ENCODE results near the gene UTS2R. TPM values are rescaled to one million over a fixed set of nuclear protein-coding genes. Genes with fewer than 3 reads are reported as not detected.

Gene UTS2R
- total RNA-seq, 1 donor, result not detected

DNA sequence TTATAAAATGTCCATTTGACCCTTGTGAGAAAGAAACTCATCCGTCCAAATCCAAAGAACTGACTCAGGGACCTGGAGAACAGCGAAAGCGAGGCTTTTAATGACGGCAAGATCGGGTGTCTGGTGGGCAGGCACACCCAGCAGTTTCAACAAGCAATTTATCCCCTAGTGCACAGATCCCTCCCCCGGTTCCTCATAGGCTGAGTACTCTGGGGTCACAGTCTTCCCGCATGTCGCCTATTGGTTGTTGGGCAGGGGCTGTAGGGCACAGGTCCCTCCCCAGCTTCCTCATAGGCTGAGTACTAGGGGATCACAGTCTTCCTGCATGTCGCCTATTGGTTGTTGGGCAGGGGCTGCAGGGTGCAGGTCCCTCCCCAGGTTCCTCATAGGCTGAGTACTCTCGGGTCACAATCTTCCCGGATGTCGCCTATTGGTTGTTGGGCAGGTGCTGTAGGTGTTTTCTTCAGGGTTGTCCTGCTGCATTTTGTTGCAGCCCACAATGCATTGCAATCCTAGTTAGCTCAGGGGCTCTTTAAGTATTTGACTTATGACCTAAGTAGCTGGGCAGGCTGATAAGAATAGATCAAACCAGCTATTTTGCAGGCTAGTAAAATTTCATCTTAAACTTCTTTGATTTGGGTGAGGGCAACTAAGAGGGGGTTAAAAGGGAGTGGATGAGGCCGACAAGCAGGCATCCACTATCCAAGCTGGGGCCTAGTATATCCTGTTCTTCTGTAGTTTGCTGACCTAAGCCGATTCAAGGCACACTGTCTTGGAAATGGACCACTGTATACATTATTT, 3.6 kb upstream of the UTS2R start:
- Histone ChIP-seq H3K79me2 (ENCODE audit: insufficient read depth, low read length) (no peaks in the 10 kb centered on the region), H3K36me3 (ENCODE audit: insufficient read depth, low read length) (no peaks in the 10 kb centered on the region), H3K4me2 (ENCODE audit: insufficient read depth, low read length) (no peak overlapping the region), H2AFZ (ENCODE audit: low read length) (no peak overlapping the region), H3K9me3 (ENCODE audit: low read depth, low read length) (no peaks in the 10 kb centered on the region), H3K4me1 (ENCODE audit: insufficient read depth, low read length) (no peaks in the 10 kb centered on the region), H3K27me3 (ENCODE audit: insufficient read depth, low read length) (peaks cover 53% of the 10 kb centered on the region), H3K27ac (ENCODE audit: low read depth, low read length) (no peak overlapping the region), H4K20me1 (ENCODE audit: insufficient read depth, low read length) (no peaks in the 10 kb centered on the region), H3K4me3 (ENCODE audit: insufficient read depth, low read length) (no peak overlapping the region)
- TF ChIP-seq, protein P1, sequence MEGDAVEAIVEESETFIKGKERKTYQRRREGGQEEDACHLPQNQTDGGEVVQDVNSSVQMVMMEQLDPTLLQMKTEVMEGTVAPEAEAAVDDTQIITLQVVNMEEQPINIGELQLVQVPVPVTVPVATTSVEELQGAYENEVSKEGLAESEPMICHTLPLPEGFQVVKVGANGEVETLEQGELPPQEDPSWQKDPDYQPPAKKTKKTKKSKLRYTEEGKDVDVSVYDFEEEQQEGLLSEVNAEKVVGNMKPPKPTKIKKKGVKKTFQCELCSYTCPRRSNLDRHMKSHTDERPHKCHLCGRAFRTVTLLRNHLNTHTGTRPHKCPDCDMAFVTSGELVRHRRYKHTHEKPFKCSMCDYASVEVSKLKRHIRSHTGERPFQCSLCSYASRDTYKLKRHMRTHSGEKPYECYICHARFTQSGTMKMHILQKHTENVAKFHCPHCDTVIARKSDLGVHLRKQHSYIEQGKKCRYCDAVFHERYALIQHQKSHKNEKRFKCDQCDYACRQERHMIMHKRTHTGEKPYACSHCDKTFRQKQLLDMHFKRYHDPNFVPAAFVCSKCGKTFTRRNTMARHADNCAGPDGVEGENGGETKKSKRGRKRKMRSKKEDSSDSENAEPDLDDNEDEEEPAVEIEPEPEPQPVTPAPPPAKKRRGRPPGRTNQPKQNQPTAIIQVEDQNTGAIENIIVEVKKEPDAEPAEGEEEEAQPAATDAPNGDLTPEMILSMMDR (IDR thresholded peaks at IDR 0.05; ENCODE audit: extremely low read depth, low read depth, low read length), result no peak
- DNase-seq (ENCODE audit: insufficient read length, low spot score, missing footprints), result peak; percentile 3

- no peaks in the 10 kb centered on the region for H3K79me2 ChIP-seq (ENCODE audit: insufficient read depth, low read length)
- peaks cover 63% of the 10 kb centered on the region for H3K27me3 ChIP-seq (ENCODE audit: insufficient read depth, low read length)
- no peak overlapping the region for H2AFZ ChIP-seq (ENCODE audit: low read length)
- no peak overlapping the region for H3K4me2 ChIP-seq (ENCODE audit: insufficient read depth, low read length)
- H3K4me3 ChIP-seq (ENCODE audit: insufficient read depth, low read length), result no peak overlapping the region
- peak; percentile 17 for DNase-seq (ENCODE audit: insufficient read length, low spot score, missing footprints)
- H3K27ac ChIP-seq (ENCODE audit: low read depth, low read length), result no peak overlapping the region
- no peaks in the 10 kb centered on the region for H3K36me3 ChIP-seq (ENCODE audit: insufficient read depth, low read length)
- H3K4me1 ChIP-seq (ENCODE audit: insufficient read depth, low read length), result no peaks in the 10 kb centered on the region
- TF ChIP-seq, protein P1 (IDR thresholded peaks at IDR 0.05; ENCODE audit: extremely low read depth, low read depth, low read length), result no peak
- no peaks in the 10 kb centered on the region for H3K9me3 ChIP-seq (ENCODE audit: low read depth, low read length)
- no peaks in the 10 kb centered on the region for H4K20me1 ChIP-seq (ENCODE audit: insufficient read depth, low read length)
These were observed 2.4 kb upstream of the UTS2R start for GRCh38 chr17:82369211-82369610.

DNA sequence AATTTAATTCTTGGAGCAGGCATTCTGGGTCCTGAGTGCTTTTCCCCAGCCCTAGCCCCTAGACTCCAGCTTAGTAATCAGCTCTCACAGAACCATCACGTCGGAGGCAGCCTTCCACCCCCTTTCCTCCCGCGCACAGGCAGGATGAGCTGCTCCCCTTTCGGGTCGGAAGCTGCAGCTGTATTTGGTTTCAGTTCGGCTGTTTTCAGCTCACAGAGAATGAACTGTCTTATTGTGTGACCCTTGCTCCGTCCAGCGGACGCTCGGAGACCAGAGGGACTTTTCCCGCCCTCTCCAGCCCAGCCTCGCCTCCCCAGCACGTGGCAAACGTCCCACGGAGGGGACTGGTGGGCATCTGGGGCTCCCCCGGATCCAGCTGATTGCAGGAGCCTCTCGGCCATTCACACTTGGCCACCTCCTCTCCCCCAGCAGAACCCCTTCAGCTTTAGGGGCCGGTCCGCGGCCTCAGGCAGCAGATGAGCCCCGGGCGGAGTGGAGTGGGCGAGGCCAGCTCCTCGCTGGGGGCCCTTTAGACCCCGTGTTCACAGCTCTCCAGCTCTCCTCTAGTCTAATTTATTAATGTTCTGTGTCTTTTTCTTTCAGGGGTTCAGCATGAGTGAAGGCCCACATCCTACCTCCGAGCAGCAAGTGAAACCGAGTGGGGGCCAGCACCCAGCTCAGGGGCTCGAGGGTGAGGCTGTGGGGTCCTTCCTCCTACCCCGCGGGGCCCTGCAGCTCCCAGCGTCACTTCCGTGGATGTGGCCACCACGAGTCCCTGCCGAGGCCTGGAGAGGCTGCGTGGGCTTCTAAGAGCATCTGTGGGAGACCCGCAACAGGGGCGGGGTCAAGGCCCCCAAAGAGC, 863 bp upstream of the UTS2R start:
- H3K4me2 ChIP-seq (ENCODE audit: insufficient read depth, low read length), result peak overlapping the region; percentile 78
- peak overlapping the region; percentile 65 for H2AFZ ChIP-seq (ENCODE audit: low read length)
- H3K79me2 ChIP-seq (ENCODE audit: insufficient read depth, low read length), result no peaks in the 10 kb centered on the region
- no peaks in the 10 kb centered on the region for H4K20me1 ChIP-seq (ENCODE audit: insufficient read depth, low read length)
- peak; percentile 71 for DNase-seq (ENCODE audit: insufficient read length, low spot score, missing footprints)
- H3K27ac ChIP-seq (ENCODE audit: low read depth, low read length), result no peak overlapping the region
- H3K36me3 ChIP-seq (ENCODE audit: insufficient read depth, low read length), result no peaks in the 10 kb centered on the region
- H3K9me3 ChIP-seq (ENCODE audit: low read depth, low read length), result no peaks in the 10 kb centered on the region
- TF ChIP-seq, protein P1 (IDR thresholded peaks at IDR 0.05; ENCODE audit: extremely low read depth, low read depth, low read length), result no peak
- H3K4me3 ChIP-seq (ENCODE audit: insufficient read depth, low read length), result peak overlapping the region; percentile 63
- H3K4me1 ChIP-seq (ENCODE audit: insufficient read depth, low read length), result no peaks in the 10 kb centered on the region
- peaks cover 67% of the 10 kb centered on the region for H3K27me3 ChIP-seq (ENCODE audit: insufficient read depth, low read length)
